ENCODE measurements around the gene NCKAP5.

GRCh38 chr2:133526530-133527300 lies 41.5 kb downstream of the NCKAP5 start:
- TF ChIP-seq CEBPB (IDR thresholded peaks at IDR 0.05) (no peak), YY1 (IDR thresholded peaks at IDR 0.05; ENCODE audit: low read depth) (no peak), EGR1 (IDR thresholded peaks at IDR 0.05) (no peak), EP300 (IDR thresholded peaks at IDR 0.05; ENCODE audit: borderline replicate concordance) (no peak), REST (IDR thresholded peaks at IDR 0.05; ENCODE audit: low read depth) (no peak), ZBTB7A (IDR thresholded peaks at IDR 0.05; ENCODE audit: low read depth) (no peak), TAF1 (IDR thresholded peaks at IDR 0.05; ENCODE audit: low read depth) (no peak), FOXM1 (IDR thresholded peaks at IDR 0.05; ENCODE audit: borderline replicate concordance, low read depth) (no peak), CREB1 (IDR thresholded peaks at IDR 0.05; ENCODE audit: low read depth) (no peak), USF1 (IDR thresholded peaks at IDR 0.05) (no peak), TCF12 (IDR thresholded peaks at IDR 0.05; ENCODE audit: low read depth) (no peak), MAX (IDR thresholded peaks at IDR 0.05) (no peak), RAD21 (IDR thresholded peaks at IDR 0.05; ENCODE audit: low read depth) (no peak), TEAD4 (IDR thresholded peaks at IDR 0.05) (no peak)
